A549 (cell line): ENCODE data around the gene ZKSCAN1. TPM values are rescaled to one million over a fixed set of nuclear protein-coding genes. Genes with fewer than 3 reads are reported as not detected.

Experiments used
- ATAC-seq, 2 experiments: fragments of 200-7000 bp in 1 of 2; fragments of >200 bp in 1 of 2; cut with Nextera tagmentation in 1 of 2; cut with Tn5 transposase in 1 of 2; 3 replicates each; pipeline versions ENCODE4 v1.8.0 to v1.9.1; 2018 to 2020; ENCODE audit warnings: mild to moderate bottlenecking in 1 of 2, moderate library complexity in 1 of 2
- CTCF ChIA-PET: fragments of 300-600 bp; sonication (Branson Sonifier 250); formaldehyde crosslinking; extraction: SDS; loops from one replicate; lab custom pipeline; 2021; ENCODE audit warnings: antibody characterized with exemption, inconsistent platforms; lab: Yijun Ruan, JAX
- POLR2A ChIA-PET: fragments of 350-600 bp; formaldehyde crosslinking; extraction: SDS; loops from one replicate; lab custom pipeline; 2021; ENCODE audit warnings: antibody characterized with exemption, inconsistent platforms; lab: Yijun Ruan, JAX
- DNase-seq, 2 experiments: peaks; one replicate each; pipeline versions ENCODE4 v3.0.0 to v3.0.0-alpha.2; 2011 to 2016; ENCODE audit warnings: low read depth in 1 of 2, low spot score in 1 of 2
- FAIRE-seq: peaks from 2 replicates; lab custom pipeline; 2011; peaks lifted over from hg19 to GRCh38; lab: Jason Lieb, UNC
- H3K27ac ChIP-seq, 2 experiments: fragments of >200 bp; sonication (Bioruptor Twin); formaldehyde crosslinking; 3 replicates each; pipeline ENCODE4 v1.5.1; 2016 to 2017
- H3K4me1 ChIP-seq: fragments of >200 bp; sonication (Bioruptor Twin); formaldehyde crosslinking; 3 replicates; pipeline ENCODE4 v1.6.1; 2016
- H3K4me2 ChIP-seq: fragments of >200 bp; sonication (Bioruptor Twin); formaldehyde crosslinking; 3 replicates; pipeline ENCODE4 v1.6.1; 2016
- H3K4me3 ChIP-seq: fragments of >200 bp; sonication (Bioruptor Twin); formaldehyde crosslinking; 3 replicates; pipeline ENCODE4 v1.5.1; 2016
- H3K9me3 ChIP-seq: fragments of >200 bp; sonication (Bioruptor Twin); formaldehyde crosslinking; 3 replicates; pipeline ENCODE4 v1.6.1; 2016
- CBX2 ChIP-seq: fragments of 200-600 bp; sonication (generic); IDR thresholded peaks from 2 replicates; pipeline ENCODE4 v1.6.1; 2016; ENCODE audit warnings: low read depth, mild to moderate bottlenecking, borderline replicate concordance
- CBX8 ChIP-seq: fragments of 200-600 bp; sonication (generic); IDR thresholded peaks from 2 replicates; pipeline ENCODE4 v1.6.1; 2016
- CHD2 ChIP-seq: fragments of 150-350 bp; IDR thresholded peaks from 2 replicates; pipeline ENCODE4 v1.6.1; 2014; ENCODE audit warnings: low read length; ENCODE audit not compliant: partially characterized antibody
- CTCF ChIP-seq: fragments of >200 bp; sonication (Bioruptor Twin); formaldehyde crosslinking; IDR thresholded peaks from 3 replicates; pipeline ENCODE4 v1.5.1; 2016
- EHMT2 ChIP-seq: fragments of 200-600 bp; sonication (generic); IDR thresholded peaks from 2 replicates; pipeline ENCODE4 v1.6.1; 2016; ENCODE audit warnings: antibody characterized with exemption, low read depth, mild to moderate bottlenecking, moderate library complexity
- HDAC2 ChIP-seq: fragments of 200-600 bp; sonication (generic); IDR thresholded peaks from 2 replicates; pipeline ENCODE4 v1.6.1; 2016
- HES2 ChIP-seq: fragments of >200 bp; sonication (Bioruptor Twin); formaldehyde crosslinking; IDR thresholded peaks from 2 replicates; pipeline ENCODE4 v1.6.1; 2016
- JUN ChIP-seq, 2 experiments: fragments of >200 bp; sonication (Bioruptor Twin); formaldehyde crosslinking; IDR thresholded peaks; 2 replicates in 1 of 2; 3 replicates in 1 of 2; pipeline ENCODE4 v1.6.1; 2016 to 2017
- JUNB ChIP-seq: fragments of >200 bp; sonication (Bioruptor Twin); formaldehyde crosslinking; IDR thresholded peaks from 2 replicates; pipeline ENCODE4 v1.6.1; 2016
- KDM1A ChIP-seq: fragments of 200-600 bp; sonication (generic); IDR thresholded peaks from 2 replicates; pipeline ENCODE4 v1.6.1; 2016; ENCODE audit warnings: low read depth, mild to moderate bottlenecking
- MAFK ChIP-seq: fragments of 450-650 bp; IDR thresholded peaks from 2 replicates; pipeline ENCODE4 v1.6.1; 2014; ENCODE audit not compliant: partially characterized antibody
- MAZ ChIP-seq: fragments of 150-350 bp; IDR thresholded peaks from 2 replicates; pipeline ENCODE4 v1.6.1; 2014; ENCODE audit warnings: antibody characterized with exemption, low read depth, low read length, borderline replicate concordance
- PBX3 ChIP-seq: IDR thresholded peaks from 2 replicates; pipeline ENCODE4 v1.6.1; 2012
- PHF8 ChIP-seq: fragments of 200-600 bp; sonication (generic); IDR thresholded peaks from 2 replicates; pipeline ENCODE4 v1.6.1; 2016; ENCODE audit warnings: low read depth, mild to moderate bottlenecking, antibody characterized with exemption, moderate library complexity, borderline replicate concordance
- POLR2A ChIP-seq: IDR thresholded peaks from 2 replicates; pipeline ENCODE4 v1.6.1; 2012; ENCODE audit warnings: mild to moderate bottlenecking, low read length
- RAD21 ChIP-seq, 2 experiments: fragments of >200 bp in 1 of 2; sonication (Bioruptor Twin) in 1 of 2; formaldehyde crosslinking in 1 of 2; IDR thresholded peaks in 1 of 2; conservative IDR thresholded peaks in 1 of 2; 2 replicates in 1 of 2; 3 replicates in 1 of 2; pipeline ENCODE4 v1.6.1; 2012 to 2018; ENCODE audit warnings: inconsistent platforms in 1 of 2
- RCOR1 ChIP-seq: fragments of 150-350 bp; IDR thresholded peaks from 2 replicates; pipeline ENCODE4 v1.6.1; 2014; ENCODE audit warnings: antibody characterized with exemption, low read length, low read depth
- REST ChIP-seq: fragments of 200-600 bp; sonication (generic); IDR thresholded peaks from 2 replicates; pipeline ENCODE4 v1.6.1; 2016; ENCODE audit warnings: antibody characterized with exemption, mild to moderate bottlenecking, moderate library complexity
- RNF2 ChIP-seq: fragments of 200-600 bp; sonication (generic); IDR thresholded peaks from 2 replicates; pipeline ENCODE4 v1.6.1; 2016; ENCODE audit warnings: low read depth, mild to moderate bottlenecking, antibody characterized with exemption, moderate library complexity, borderline replicate concordance
- SMC3 ChIP-seq: fragments of >200 bp; sonication (Bioruptor Twin); formaldehyde crosslinking; IDR thresholded peaks from 3 replicates; pipeline ENCODE4 v1.6.1; 2018; ENCODE audit warnings: inconsistent platforms
- ZFP36 ChIP-seq: fragments of 450-650 bp; IDR thresholded peaks from 2 replicates; pipeline ENCODE4 v1.6.1; 2014; ENCODE audit warnings: borderline replicate concordance; ENCODE audit not compliant: partially characterized antibody
- ZSCAN20 ChIP-seq: fragments of 250-450 bp; sonication (Bioruptor Pico); IDR thresholded peaks from 2 replicates; pipeline ENCODE4 v1.8.0; 2022; ENCODE audit warnings: mild to moderate bottlenecking, moderate library complexity
- WGBS: methylation state at CpG from one replicate; pipeline ENCODE4 v1.1.6; 2017; ENCODE audit errors: missing lambda C conversion rate; 5-methylcytosine and 5-hydroxymethylcytosine counted together
- polyA plus RNA-seq, 4 experiments: library from polyadenylated mRNA; depleted of rRNA in 3 of 4; stranded (reverse); fragments of >200 nt; fragmentation: RNase III in 1 of 4; extraction: RNeasy Plus Mini Kit Qiagen cat#74134 plus additional on column Dnase treatment in 1 of 4; gene quantifications; 2 replicates in 3 of 4; 3 replicates in 1 of 4; pipeline ENCODE4 v1.2.3, GENCODE V29; 2011 to 2017

The ZKSCAN1 gene
- polyA plus RNA-seq, 2 of the 4 experiments (the other 2 are of a cell fraction), result 11.4 to 23.9 TPM

DNA sequence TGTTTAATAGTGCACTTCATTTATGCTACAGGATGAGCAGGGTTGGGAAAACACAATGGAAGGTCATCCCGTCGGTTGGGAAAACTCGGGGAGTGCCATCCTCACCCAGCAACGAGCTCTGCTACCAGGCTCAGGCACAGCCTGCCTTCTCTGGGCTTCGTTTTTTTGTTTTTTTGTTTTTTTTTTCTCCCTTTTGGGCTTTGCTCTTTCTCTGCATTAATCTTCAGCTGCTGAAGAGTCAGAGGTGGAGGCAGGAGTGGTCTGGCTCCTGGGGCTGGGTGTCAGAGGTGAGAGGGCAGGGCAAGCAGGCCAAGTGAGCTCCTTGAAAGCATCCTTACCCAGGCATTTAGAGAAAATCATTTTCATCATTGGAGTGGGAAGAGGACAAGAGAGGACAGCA lies 54.6 kb downstream of the ZKSCAN1 start:
- CTCF ChIA-PET, result interaction anchor here (0.6 to 1.5 kb wide), 5 partner anchors 17 to 855 kb away, joined by 3 to 9 read pairs (median 4); no protein-coding TSS in a partner anchor
- no peak for TF ChIP-seq SMC3
- no peak for TF ChIP-seq POLR2A
- TF ChIP-seq RCOR1, result no peak
- TF ChIP-seq RAD21 (conservative IDR thresholded peaks at IDR 0.05 in 1 of 2, IDR thresholded peaks at IDR 0.05 in 1 of 2), result no peak
- TF ChIP-seq CTCF, result no peak
- TF ChIP-seq HES2, result no peak
- TF ChIP-seq CBX2, result no peak
- TF ChIP-seq HDAC2, result no peak
- TF ChIP-seq ZSCAN20, result no peak
- TF ChIP-seq CBX8, result no peak
- no peak for TF ChIP-seq PHF8
- no peak for TF ChIP-seq MAZ
- TF ChIP-seq CHD2, result no peak
- no peak for TF ChIP-seq EHMT2
- TF ChIP-seq PBX3, result no peak
- TF ChIP-seq REST, result no peak
- TF ChIP-seq ZFP36, result no peak
- TF ChIP-seq RNF2, result no peak
- no peak for TF ChIP-seq JUNB
- H3K4me1 ChIP-seq, result no peaks in the 10 kb centered on the region
- H3K9me3 ChIP-seq, result peaks cover 96% of the 10 kb centered on the region
- POLR2A ChIA-PET, result no interaction called here
- DNase-seq (no peak), ATAC-seq (no peak), FAIRE-seq (no peak)
- H3K4me3 ChIP-seq, result no peak overlapping the region
- WGBS, result 97% methylated on average over 5 of the region's 5 CpGs
- no peak overlapping the region for H3K27ac ChIP-seq
- H3K4me2 ChIP-seq, result no peak overlapping the region

- Histone ChIP-seq H3K27ac (no peak overlapping the region), H3K4me2 (no peak overlapping the region), H3K9me3 (peaks cover 96% of the 10 kb centered on the region), H3K4me3 (no peak overlapping the region), H3K4me1 (no peaks in the 10 kb centered on the region)
- POLR2A ChIA-PET, result interaction anchor here (1.9 kb wide), 1 partner anchor 30 kb away, joined by 5 read pairs; the partner anchor contains the start of genes AP4M1 and MCM7
- WGBS, result 92% methylated on average over 11 of the region's 11 CpGs
- peak in 1 of 2 experiments; percentile 51 for DNase-seq
- ATAC-seq, result no peak
- CTCF ChIA-PET, result interaction anchor here (0.6 to 1.5 kb wide), 5 partner anchors 18 to 488 kb away, joined by 3 to 9 read pairs (median 3); no protein-coding TSS in a partner anchor
- 0 out of 2 replicates have a peak, but pooled peaks have one; percentile 2 for TF ChIP-seq HES2
- peak; percentile 87 for TF ChIP-seq KDM1A
- TF ChIP-seq JUN (IDR thresholded peaks at IDR 0.05), result peak in 1 of 2 experiments; percentile 20; a peak in 1 of 5 replicates
- no peak for TF ChIP-seq MAFK
- no peak for FAIRE-seq
Measured at GRCh38 chr7:100071018-100071723, 55.8 kb downstream of the ZKSCAN1 start.
